Psoas muscle (tissue), 8 donors: ENCODE results near the gene COL16A1. TPM values are rescaled to one million over a fixed set of nuclear protein-coding genes. Genes with fewer than 3 reads are reported as not detected.

ENCODE experiments used
- ATAC-seq, 4 donors: fragments of 200-7000 bp; cut with Tn5 transposase; one replicate each; pipeline ENCODE4 v1.9.1; 2020; ENCODE audit warnings: moderate library complexity in 3 of 4, mild to moderate bottlenecking in 2 of 4
- DNase-seq, 2 donors: peaks; one replicate each; pipeline ENCODE4 v3.0.0-alpha.2; 2020
- H3K27ac ChIP-seq: fragments of 200-600 bp; one replicate; pipeline ENCODE4 v1.8.0; 2022
- H3K27me3 ChIP-seq, 3 donors: fragments of 200-600 bp in 1 of 3; one replicate each; pipeline versions ENCODE4 v1.6.1 to v1.8.0; 2013 to 2022; ENCODE audit warnings: low read length in 2 of 3, mild to moderate bottlenecking in 2 of 3, moderate library complexity in 1 of 3; ENCODE audit not compliant: insufficient read depth in 3 of 3
- H3K36me3 ChIP-seq, 2 donors: fragments of 200-600 bp in 1 of 2; one replicate each; pipeline versions ENCODE4 v1.6.1 to v1.8.0; 2013 to 2022; ENCODE audit warnings: low read depth in 1 of 2, mild to moderate bottlenecking in 1 of 2, moderate library complexity in 1 of 2; ENCODE audit not compliant: insufficient read depth in 1 of 2
- H3K4me1 ChIP-seq: fragments of 200-600 bp; one replicate; pipeline ENCODE4 v1.8.0; 2022
- H3K4me3 ChIP-seq: fragments of 200-600 bp; one replicate; pipeline ENCODE4 v1.8.0; 2022; ENCODE audit warnings: mild to moderate bottlenecking
- H3K9me3 ChIP-seq: fragments of 200-600 bp; one replicate; pipeline ENCODE4 v1.8.0; 2022
- WGBS, 3 donors: extraction: QIAGEN DNeasy Blood & Tissue Kit; methylation state at CpG; one replicate each; pipeline versions ENCODE4 v1.1.6 to v1.1.7; 2013; 5-methylcytosine and 5-hydroxymethylcytosine counted together
- intact Hi-C, 2 donors: fragments of 100-400 bp; cut with DNase I; formaldehyde crosslinking; loops; one replicate each; pipeline versions ENCODE4 v1.11.0 to v1.14.2; 2022
- polyA plus RNA-seq, 3 donors: library from polyadenylated mRNA; stranded (reverse); fragments of 200-250 nt; gene quantifications; one replicate each; pipeline ENCODE4 v1.2.3, GENCODE V29; 2013
- total RNA-seq, 4 donors: library from RNA; stranded (reverse); fragmentation: NEBNext Ultra II Directional in 2 of 4; extraction: Animal tissue kit (Norgen Biotek cat#: 25700) in 2 of 4; gene quantifications; one replicate each; pipeline versions ENCODE4 v1.2.1 to v1.2.4, GENCODE V29; 2021 to 2023
- TF ChIP-seq, protein P1 (sequence below): fragments of 200-600 bp; IDR thresholded peaks from one replicate; pipeline ENCODE4 v1.8.0; 2022; ENCODE audit warnings: antibody characterized with exemption
- donor health status: healthy with polysubstance abuse.
- donor health status: DM: no; HTN: no; CAD: no; lungs with moderate emphysema.
- donor health status: Bipolar disorder and iron deficiency.
- donor health status: healthy.
- donor health status: DM: yes; HTN: yes; CAD: no.
- donor health status: DM: no; HTN: no; CAD: no.
- donor health status: DM: no; HTN: no; CAD: no.
- donor health status: DM: yes; HTN: yes; CAD: no.

COL16A1 gene
- total and polyA plus RNA-seq, 7 donors = 2.9 to 14.2 (median 6.1) TPM

GRCh38 chr1:31690921-31691320 lies 12.9 kb downstream of the COL16A1 start:
- TF ChIP-seq, protein P1, sequence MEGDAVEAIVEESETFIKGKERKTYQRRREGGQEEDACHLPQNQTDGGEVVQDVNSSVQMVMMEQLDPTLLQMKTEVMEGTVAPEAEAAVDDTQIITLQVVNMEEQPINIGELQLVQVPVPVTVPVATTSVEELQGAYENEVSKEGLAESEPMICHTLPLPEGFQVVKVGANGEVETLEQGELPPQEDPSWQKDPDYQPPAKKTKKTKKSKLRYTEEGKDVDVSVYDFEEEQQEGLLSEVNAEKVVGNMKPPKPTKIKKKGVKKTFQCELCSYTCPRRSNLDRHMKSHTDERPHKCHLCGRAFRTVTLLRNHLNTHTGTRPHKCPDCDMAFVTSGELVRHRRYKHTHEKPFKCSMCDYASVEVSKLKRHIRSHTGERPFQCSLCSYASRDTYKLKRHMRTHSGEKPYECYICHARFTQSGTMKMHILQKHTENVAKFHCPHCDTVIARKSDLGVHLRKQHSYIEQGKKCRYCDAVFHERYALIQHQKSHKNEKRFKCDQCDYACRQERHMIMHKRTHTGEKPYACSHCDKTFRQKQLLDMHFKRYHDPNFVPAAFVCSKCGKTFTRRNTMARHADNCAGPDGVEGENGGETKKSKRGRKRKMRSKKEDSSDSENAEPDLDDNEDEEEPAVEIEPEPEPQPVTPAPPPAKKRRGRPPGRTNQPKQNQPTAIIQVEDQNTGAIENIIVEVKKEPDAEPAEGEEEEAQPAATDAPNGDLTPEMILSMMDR = no peak
- H3K36me3 ChIP-seq = peaks cover 0 to 4% of the 10 kb centered on the region in 2 donors
- peaks cover 0 to 2% (median 0%) of the 10 kb centered on the region in 3 donors for H3K27me3 ChIP-seq
- 84 to 91% (median 90%) methylated on average over 10 of the region's 10 CpGs for WGBS, 3 donors
- no peaks in the 10 kb centered on the region for H3K9me3 ChIP-seq
- DNase-seq (no peak), ATAC-seq (no peak)
- H3K27ac ChIP-seq = no peak overlapping the region
- intact Hi-C loops = no loop called here
- H3K4me3 ChIP-seq = no peak overlapping the region
- H3K4me1 ChIP-seq = no peaks in the 10 kb centered on the region

- TF ChIP-seq, protein P1 = no peak
- DNase-seq = no peak
- Histone ChIP-seq H3K36me3 (peaks cover 0 to 4% of the 10 kb centered on the region in 2 donors), H3K9me3 (no peaks in the 10 kb centered on the region), H3K27me3 (peaks cover 0 to 2% (median 0%) of the 10 kb centered on the region in 3 donors), H3K4me3 (no peak overlapping the region), H3K4me1 (no peaks in the 10 kb centered on the region), H3K27ac (no peak overlapping the region)
- no peak for ATAC-seq
- WGBS, 3 donors = 91 to 97% (median 93%) methylated on average over 6 of the region's 6 CpGs
- intact Hi-C loops = no loop called here
These were observed 14.0 kb downstream of the COL16A1 start for GRCh38 chr1:31689854-31690253.

GRCh38 chr1:31689379-31689778 lies 14.4 kb downstream of the COL16A1 start:
- intact Hi-C loops = no loop called here

GRCh38 chr1:31688233-31688918 lies 15.4 kb downstream of the COL16A1 start:
- no peak for DNase-seq
- Histone ChIP-seq H3K9me3 (no peaks in the 10 kb centered on the region), H3K27me3 (peaks cover 0 to 2% (median 0%) of the 10 kb centered on the region in 3 donors), H3K36me3 (peaks cover 0 to 4% of the 10 kb centered on the region in 2 donors), H3K27ac (no peak overlapping the region), H3K4me1 (no peaks in the 10 kb centered on the region), H3K4me3 (no peak overlapping the region)
- TF ChIP-seq, protein P1 = no peak
- 71 to 80% (median 72%) methylated on average over 8 of the region's 8 CpGs for WGBS, 3 donors
- intact Hi-C loops = no loop called here
- ATAC-seq = no peak

More at GRCh38 chr1:31689379-31689778, 14.4 kb downstream of the COL16A1 start:
- Histone ChIP-seq H3K27me3 (peaks cover 0 to 2% (median 0%) of the 10 kb centered on the region in 3 donors), H3K4me1 (no peaks in the 10 kb centered on the region), H3K36me3 (peaks cover 0 to 4% of the 10 kb centered on the region in 2 donors), H3K27ac (no peak overlapping the region), H3K4me3 (no peak overlapping the region), H3K9me3 (no peaks in the 10 kb centered on the region)
- WGBS, 3 donors = 69 to 78% (median 73%) methylated on average over 2 of the region's 2 CpGs
- TF ChIP-seq, protein P1 = no peak
- ATAC-seq (no peak), DNase-seq (no peak)
